22Rv1 (cell line): Measurements from ENCODE around the gene GOLPH3L.
A peak's percentile ranks its signal among the peaks of the same experiment; 100 is the strongest.
"Not testable (repeated sequence)": the region's sequence is repeated elsewhere in the genome, so short reads cannot be mapped to it uniquely, and the experiment has no call there.

Experiments
- H3K27ac ChIP-seq: fragments of 450-650 bp; 2 replicates; pipeline ENCODE4 v1.5.1; 2017
- ZFX ChIP-seq: fragments of 450-650 bp; IDR thresholded peaks from 2 replicates; pipeline ENCODE4 v1.6.1; 2017; ENCODE audit warnings: antibody characterized with exemption, borderline replicate concordance
- TF ChIP-seq, protein P1 (sequence below): fragments of 450-650 bp; IDR thresholded peaks from 2 replicates; pipeline ENCODE4 v1.5.1; 2017; ENCODE audit warnings: mild to moderate bottlenecking

The GOLPH3L gene

DNA sequence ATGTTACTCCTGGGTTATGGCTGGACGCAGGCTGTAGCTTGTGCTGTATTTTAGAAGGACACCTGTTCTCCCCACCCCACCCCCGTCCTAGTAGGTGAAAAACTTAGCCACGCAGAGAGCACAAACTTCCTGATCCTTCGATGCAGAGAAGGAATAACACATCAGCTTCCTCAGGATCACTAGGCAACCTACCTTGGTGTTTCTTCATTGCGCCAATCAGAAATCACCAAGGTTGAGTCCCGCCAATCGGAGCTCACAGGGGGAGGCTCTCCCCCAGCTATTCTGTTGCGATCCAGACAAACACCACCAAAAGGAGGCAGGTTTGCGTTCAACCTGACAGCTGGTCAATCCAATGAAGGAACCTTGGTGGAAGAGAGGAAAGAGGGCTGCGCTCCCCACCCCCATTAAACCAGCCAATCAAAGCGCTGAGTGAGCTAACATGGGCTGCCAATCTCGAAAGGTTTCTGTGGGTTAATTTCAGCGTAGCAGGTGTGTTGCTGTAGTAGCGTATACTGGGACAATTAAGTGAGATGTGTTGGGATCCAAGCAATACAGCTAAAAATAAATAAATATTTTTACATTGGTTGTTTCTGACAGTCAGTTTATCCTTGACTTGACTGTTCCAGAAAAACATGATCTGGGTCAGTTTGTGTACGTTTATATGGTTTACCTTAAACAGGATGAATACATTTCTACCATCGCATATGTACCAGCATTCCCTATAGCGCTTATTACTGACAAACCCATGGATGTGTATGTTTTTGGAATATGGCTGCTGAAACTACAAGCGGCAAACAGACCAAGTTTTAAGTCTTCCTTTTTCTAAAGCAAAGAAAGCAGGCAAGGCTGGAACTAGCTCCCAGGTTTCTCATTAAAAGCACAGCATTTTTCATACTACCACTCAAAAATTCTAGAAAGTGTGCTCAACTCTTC lies at the start of gene GOLPH3L:
GOLPH3L (minus strand) TSS at position 160 of the 933 bp plus-strand sequence. CDS start 2,316 bp downstream, outside the sequence.
- H3K27ac ChIP-seq, result peak within 1 kb of the TSS; percentile 77
- no peak for TF ChIP-seq ZFX
- TF ChIP-seq, protein P1, sequence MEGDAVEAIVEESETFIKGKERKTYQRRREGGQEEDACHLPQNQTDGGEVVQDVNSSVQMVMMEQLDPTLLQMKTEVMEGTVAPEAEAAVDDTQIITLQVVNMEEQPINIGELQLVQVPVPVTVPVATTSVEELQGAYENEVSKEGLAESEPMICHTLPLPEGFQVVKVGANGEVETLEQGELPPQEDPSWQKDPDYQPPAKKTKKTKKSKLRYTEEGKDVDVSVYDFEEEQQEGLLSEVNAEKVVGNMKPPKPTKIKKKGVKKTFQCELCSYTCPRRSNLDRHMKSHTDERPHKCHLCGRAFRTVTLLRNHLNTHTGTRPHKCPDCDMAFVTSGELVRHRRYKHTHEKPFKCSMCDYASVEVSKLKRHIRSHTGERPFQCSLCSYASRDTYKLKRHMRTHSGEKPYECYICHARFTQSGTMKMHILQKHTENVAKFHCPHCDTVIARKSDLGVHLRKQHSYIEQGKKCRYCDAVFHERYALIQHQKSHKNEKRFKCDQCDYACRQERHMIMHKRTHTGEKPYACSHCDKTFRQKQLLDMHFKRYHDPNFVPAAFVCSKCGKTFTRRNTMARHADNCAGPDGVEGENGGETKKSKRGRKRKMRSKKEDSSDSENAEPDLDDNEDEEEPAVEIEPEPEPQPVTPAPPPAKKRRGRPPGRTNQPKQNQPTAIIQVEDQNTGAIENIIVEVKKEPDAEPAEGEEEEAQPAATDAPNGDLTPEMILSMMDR, result no peak

DNA sequence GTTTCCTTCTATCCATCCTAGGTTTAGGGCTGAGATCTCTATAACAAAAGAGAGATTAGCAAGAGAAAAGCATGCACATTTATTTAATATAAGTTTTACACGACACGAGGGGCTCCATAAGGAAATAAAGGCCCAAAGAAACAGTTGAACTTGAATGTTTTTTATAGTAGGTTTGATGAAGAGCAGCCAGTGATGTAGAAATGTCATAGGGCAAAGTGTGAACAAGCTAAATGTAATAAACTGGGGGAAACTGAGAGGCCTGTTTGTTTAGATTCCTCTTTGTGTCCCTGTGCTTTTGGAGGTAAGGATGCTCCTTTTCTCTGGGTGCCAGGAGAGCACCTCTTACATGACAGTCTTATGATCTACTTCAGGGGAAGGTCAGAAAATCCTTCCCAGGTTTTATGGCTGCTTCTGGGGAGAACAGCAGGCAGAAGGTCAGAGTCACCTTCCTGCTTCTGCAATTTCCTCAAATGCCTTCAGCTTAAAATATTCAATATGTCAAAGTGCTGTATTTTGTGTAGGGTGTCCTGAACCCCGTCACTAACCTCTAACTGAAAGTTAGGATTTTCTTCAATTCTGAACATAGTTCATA lies 33.3 kb upstream of the GOLPH3L start:
- TF ChIP-seq ZFX, result no peak
- TF ChIP-seq, protein P1, result no peak
- H3K27ac ChIP-seq, result no peak overlapping the region

DNA sequence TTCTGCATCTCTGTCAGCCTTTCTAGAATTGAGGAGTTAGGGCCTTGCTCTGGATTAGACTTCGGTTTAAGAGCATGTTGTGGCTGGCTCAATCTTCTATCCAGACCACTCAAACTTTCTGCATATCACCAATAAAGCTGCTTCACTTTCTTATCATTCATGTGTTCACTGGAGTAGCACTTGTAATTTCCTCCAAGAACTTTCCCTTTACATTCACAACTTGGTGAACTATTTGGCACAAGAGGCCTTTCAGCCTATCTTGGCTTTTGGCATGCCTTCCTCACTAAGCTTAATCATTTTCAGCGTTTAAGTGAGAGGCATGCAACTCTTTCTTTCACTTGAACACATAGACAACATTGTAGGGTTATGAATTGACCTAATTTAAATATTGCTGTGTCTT lies 27.4 kb upstream of the GOLPH3L start:
- TF ChIP-seq, protein P1, result no peak
- TF ChIP-seq ZFX, result no peak
- no peak overlapping the region for H3K27ac ChIP-seq

DNA sequence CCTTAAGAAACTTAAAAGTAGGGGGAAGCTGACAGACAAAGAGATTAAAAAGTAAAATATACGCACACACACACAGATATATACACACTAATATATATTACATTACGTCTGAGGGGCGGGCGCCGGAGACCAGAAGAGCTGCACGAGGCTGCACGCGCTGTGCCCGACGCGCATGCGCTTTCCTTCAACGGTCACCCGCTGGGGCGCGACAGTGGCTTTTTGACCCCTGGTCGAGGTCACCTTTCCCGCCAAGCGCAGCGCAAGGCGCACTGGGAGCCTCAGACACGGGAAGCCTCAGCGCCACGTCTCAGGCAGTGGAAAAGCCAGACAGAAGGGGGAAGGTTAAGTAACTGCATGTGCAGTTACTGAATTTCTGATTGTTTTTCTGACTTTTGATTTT lies 23.7 kb upstream of the GOLPH3L start, which contains the start of gene HORMAD1:
HORMAD1 (minus strand) TSS at position 193 of the 400 bp plus-strand sequence. CDS start 1,390 bp downstream, outside the sequence.
- no peak within 1 kb of the TSS for H3K27ac ChIP-seq
- TF ChIP-seq, protein P1, result no peak
- TF ChIP-seq ZFX, result no peak

DNA sequence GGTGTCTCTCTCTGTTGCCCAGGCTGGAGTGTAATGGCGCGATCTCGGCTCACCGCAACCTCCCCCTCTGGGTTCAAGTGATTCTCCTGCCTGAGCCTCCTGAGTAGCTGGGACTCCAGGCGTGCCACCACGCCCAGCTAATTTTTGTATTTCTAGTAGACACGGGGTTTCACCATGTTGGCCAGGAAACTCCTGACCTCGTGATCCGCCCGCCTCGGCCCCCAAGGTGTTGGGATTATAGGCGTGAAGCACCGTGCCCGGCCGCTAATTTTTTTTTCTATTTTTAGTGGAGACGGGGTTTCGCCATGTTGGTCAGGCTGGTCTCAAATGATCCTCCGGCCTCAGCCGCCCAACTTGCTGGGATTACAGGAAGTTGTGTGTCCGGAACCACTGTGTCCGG lies 23.1 kb upstream of the GOLPH3L start:
- H3K27ac ChIP-seq, result no peak overlapping the region
- no peak for TF ChIP-seq ZFX
- TF ChIP-seq, protein P1, result no peak

DNA sequence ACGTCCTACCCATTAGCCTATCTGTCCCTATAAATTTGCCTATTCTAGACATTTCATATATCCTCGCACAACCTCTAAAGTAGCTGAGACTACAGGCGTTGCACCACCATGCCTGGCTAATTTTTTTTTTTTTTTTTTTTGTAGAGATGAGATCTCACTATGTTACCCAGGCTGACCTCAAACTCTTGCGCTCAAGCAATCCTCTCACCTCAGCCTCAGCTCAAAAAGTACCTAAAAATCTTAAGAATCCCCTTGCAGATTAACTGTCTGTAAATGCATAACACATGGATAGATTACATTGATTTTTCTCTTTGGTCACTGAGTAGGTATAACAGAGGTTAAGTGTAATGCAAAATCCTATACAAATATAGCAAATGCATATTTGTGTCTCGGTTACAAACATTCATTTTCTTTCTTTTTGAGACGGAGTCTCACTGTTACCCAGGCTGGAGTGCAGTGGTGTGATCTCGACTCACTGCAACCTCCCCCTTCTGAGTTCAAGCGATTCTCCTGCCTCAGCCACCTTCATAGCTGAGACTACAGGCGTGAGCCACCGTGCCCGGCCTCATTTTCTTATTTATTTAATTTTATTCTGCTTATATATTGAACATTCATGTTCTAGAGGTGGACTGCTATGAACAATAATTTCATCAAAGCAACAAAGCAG lies 21.4 kb upstream of the GOLPH3L start:
- TF ChIP-seq, protein P1, result no peak
- TF ChIP-seq ZFX, result no peak
- no peak overlapping the region for H3K27ac ChIP-seq

DNA sequence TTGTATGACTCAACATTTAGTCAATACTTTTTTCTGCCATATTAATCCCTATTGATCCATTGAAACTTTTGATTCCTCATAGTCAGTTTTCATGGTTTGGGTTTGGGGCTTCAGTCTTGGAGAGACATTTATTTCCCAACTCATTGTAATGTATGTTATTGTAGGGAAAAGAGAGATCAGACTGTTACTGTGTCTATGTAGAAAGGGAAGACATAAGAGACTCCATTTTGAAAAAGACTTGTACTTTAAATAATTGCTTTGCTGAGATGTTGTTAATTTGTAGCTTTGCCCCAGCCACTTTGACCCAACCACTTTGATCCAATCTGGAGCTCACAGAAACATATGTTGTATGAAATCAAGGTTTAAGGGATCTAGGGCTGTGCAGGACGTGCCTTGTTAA lies 12.1 kb upstream of the GOLPH3L start:
- H3K27ac ChIP-seq, result not testable (repeated sequence)
